K562 (cell line): ENCODE measurements around the gene CHAT. TPM values are rescaled to one million over a fixed set of nuclear protein-coding genes. Genes with fewer than 3 reads are reported as not detected.

Source experiments
- ATAC-seq: fragments of 200-7000 bp; cut with Tn5 transposase; 3 replicates; pipeline ENCODE4 v1.9.1; 2020; ENCODE audit warnings: moderate library complexity
- BruUV-seq: library from RNA; stranded (reverse); fragments of 400-500 nt; replicated peaks from 2 replicates; lab custom pipeline; 2021; lab: Mats Ljungman, UMichigan
- CTCF ChIA-PET: fragments of 300-600 bp; formaldehyde crosslinking; extraction: SDS; loops from one replicate; lab custom pipeline; 2021; ENCODE audit warnings: low intra/inter-chr PET ratio; lab: Yijun Ruan, JAX
- POLR2A ChIA-PET: fragments of 300-600, 350-650 bp; sonication (Branson Sonifier 250); formaldehyde crosslinking; extraction: SDS; loops from one replicate; lab custom pipeline; 2021; ENCODE audit warnings: antibody characterized with exemption, inconsistent platforms; lab: Yijun Ruan, JAX
- DNase-seq, 4 experiments: peaks; one replicate each; pipeline versions ENCODE4 v3.0.0 to v3.0.0-alpha.2; 2011 to 2018; ENCODE audit warnings: low spot score in 3 of 4, mixed read lengths in 3 of 4; ENCODE audit errors: extremely low read depth in 1 of 4
- FAIRE-seq: peaks from 2 replicates; lab custom pipeline; 2011; peaks lifted over from hg19 to GRCh38; lab: Jason Lieb, UNC
- H2AFZ ChIP-seq: 2 replicates; pipeline ENCODE4 v1.6.0; 2011; ENCODE audit warnings: low read depth, low read length, control low read depth, inconsistent platforms
- H3K27ac ChIP-seq: fragments of 200-600 bp; 3 replicates; pipeline ENCODE4 v1.8.0; 2011; ENCODE audit warnings: low read depth, mild to moderate bottlenecking, control low read depth, inconsistent platforms, low read length, moderate library complexity, mixed read lengths; ENCODE audit errors: extremely low read depth
- H3K27me3 ChIP-seq, 2 experiments: fragments of 300-600 bp in 1 of 2; 2 replicates in 1 of 2; 3 replicates in 1 of 2; pipeline versions ENCODE4 v1.6.0 to v1.8.0; 2011; ENCODE audit warnings: inconsistent platforms in 2 of 2, low read length in 2 of 2, mild to moderate bottlenecking in 1 of 2, mixed read lengths in 1 of 2, moderate library complexity in 1 of 2; ENCODE audit not compliant: control insufficient read depth in 2 of 2, insufficient read depth in 2 of 2
- H3K36me3 ChIP-seq: fragments of 300-600 bp; 3 replicates; pipeline ENCODE4 v1.8.0; 2011; ENCODE audit warnings: mild to moderate bottlenecking, low read length, inconsistent platforms; ENCODE audit not compliant: control insufficient read depth, insufficient read depth
- H3K4me1 ChIP-seq, 2 experiments: fragments of 200-600 bp in 1 of 2; replicated peaks in 1 of 2; 2 replicates in 1 of 2; 3 replicates in 1 of 2; pipeline versions ENCODE4 v1.5.1 to v1.8.0; 2011; ENCODE audit warnings: inconsistent platforms in 2 of 2, low read length in 2 of 2, mild to moderate bottlenecking in 1 of 2, mixed read lengths in 1 of 2, moderate library complexity in 1 of 2; ENCODE audit not compliant: control insufficient read depth in 2 of 2, insufficient read depth in 2 of 2
- H3K4me2 ChIP-seq: 2 replicates; pipeline ENCODE4 v1.6.1; 2011; ENCODE audit warnings: low read length, control low read depth, inconsistent platforms, mixed read lengths; ENCODE audit not compliant: insufficient read depth
- H3K4me3 ChIP-seq: fragments of 200-600 bp; sonication (generic), shearing (Covaris generic); 2 replicates; pipeline ENCODE4 v1.5.1; 2016; ENCODE audit warnings: control low read depth, inconsistent platforms
- H3K79me2 ChIP-seq: fragments of 200-600 bp; 3 replicates; pipeline ENCODE4 v1.8.0; 2011; ENCODE audit warnings: low read length, inconsistent platforms; ENCODE audit not compliant: control insufficient read depth, insufficient read depth
- H3K9ac ChIP-seq, 2 experiments: 2 replicates each; pipeline versions ENCODE4 v1.6.0 to v1.6.1; 2011; ENCODE audit warnings: low read depth in 2 of 2, low read length in 2 of 2, control low read depth in 1 of 2, inconsistent platforms in 1 of 2, mild to moderate bottlenecking in 1 of 2, mixed read lengths in 1 of 2; ENCODE audit not compliant: insufficient read depth in 1 of 2
- H3K9me1 ChIP-seq: one replicate; pipeline ENCODE4 v1.6.0; 2011; ENCODE audit warnings: inconsistent platforms, mild to moderate bottlenecking, low read length, moderate library complexity; ENCODE audit not compliant: control insufficient read depth, insufficient read depth
- H3K9me3 ChIP-seq: replicated peaks from 2 replicates; pipeline ENCODE4 v1.5.1; 2011; ENCODE audit warnings: low read depth, low read length, inconsistent platforms; ENCODE audit not compliant: control insufficient read depth, insufficient read depth
- H4K20me1 ChIP-seq: replicated peaks from 2 replicates; pipeline ENCODE4 v1.6.1; 2011; ENCODE audit warnings: low read length, inconsistent platforms, mixed read lengths; ENCODE audit not compliant: control insufficient read depth, insufficient read depth
- NBN ChIP-seq: fragments of 450-650 bp; IDR thresholded peaks from 2 replicates; pipeline ENCODE4 v1.6.1; 2016; ENCODE audit warnings: low read depth, mild to moderate bottlenecking
- NR1H2 ChIP-seq: sonication (generic); formaldehyde crosslinking; IDR thresholded peaks from 2 replicates; pipeline ENCODE4 v1.4.0; 2020; ENCODE audit warnings: mild to moderate bottlenecking, missing genetic modification reagents
- SRSF1 ChIP-seq: fragments of 200-400 bp; formaldehyde crosslinking; IDR thresholded peaks from 2 replicates; pipeline ENCODE4 v1.6.1; 2017; ENCODE audit warnings: mild to moderate bottlenecking, low read depth, low read length, moderate library complexity
- XRCC3 ChIP-seq: fragments of 450-650 bp; IDR thresholded peaks from 2 replicates; pipeline ENCODE4 v1.6.1; 2017; ENCODE audit warnings: mild to moderate bottlenecking, moderate library complexity
- ZFP30 ChIP-seq: fragments of 250-450 bp; sonication (Bioruptor Pico); IDR thresholded peaks from 2 replicates; pipeline ENCODE4 v1.8.0; 2022; ENCODE audit warnings: moderate library complexity, mild to moderate bottlenecking, inconsistent platforms, borderline replicate concordance
- WGBS: fragments of 100-300 bp; shearing (Covaris generic); methylation state at CpG from one replicate; pipeline ENCODE4 v1.1.6; 2016; ENCODE audit warnings: low coverage, mixed read lengths; ENCODE audit not compliant: insufficient coverage; ENCODE audit errors: missing lambda C conversion rate; 5-methylcytosine and 5-hydroxymethylcytosine counted together
- in situ Hi-C: fragments of 300-500 bp; cut with MboI; formaldehyde crosslinking; loops from 4 replicates; pipeline ENCODE4 v1.15.0; 2018; ENCODE audit warnings: inconsistent platforms, mixed read lengths
- intact Hi-C: fragments of 100-400 bp; cut with micrococcal nuclease; formaldehyde crosslinking; loops from 2 replicates; pipeline ENCODE4 v1.14.2; 2022
- polyA plus RNA-seq, 8 experiments: library from polyadenylated mRNA; depleted of rRNA in 4 of 8; stranded (reverse) in 5 of 8; unstranded in 3 of 8; fragments of >200 nt; fragmentation: Nextera tagmentation in 2 of 8; fragmentation: Illumina TruSeq in 1 of 8; extraction: Ambion mirVana in 2 of 8; extraction: Trizol in 1 of 8; gene quantifications; 2 replicates each; pipeline versions ENCODE4 v1.2.1 to v1.2.3, GENCODE V29; 2011 to 2014; ENCODE audit warnings: inconsistent platforms in 1 of 8, missing spikeins in 1 of 8
- total RNA-seq, 7 experiments: library from RNA; depleted of rRNA in 6 of 7; stranded (reverse); fragments of >200 nt in 6 of 7; fragmentation: Illumina TruSeq in 2 of 7; extraction: Trizol in 2 of 7; gene quantifications; 2 replicates each; pipeline versions ENCODE4 v1.2.1 to v1.2.3, GENCODE V29; 2011 to 2021; ENCODE audit warnings: low replicate concordance in 1 of 7
- TF ChIP-seq, protein P1 (sequence below): fragments of 250-450 bp; sonication (Bioruptor Pico); IDR thresholded peaks from 2 replicates; pipeline ENCODE4 v1.9.0; 2021; ENCODE audit warnings: mild to moderate bottlenecking
- TF ChIP-seq, protein P2 (sequence below), 2 experiments: fragments of 450-650 bp; formaldehyde crosslinking in 1 of 2; IDR thresholded peaks; 2 replicates each; pipeline versions ENCODE4 v1.4.0 to v1.6.1; 2014 to 2020; ENCODE audit warnings: mild to moderate bottlenecking in 2 of 2, borderline replicate concordance in 1 of 2, low read depth in 1 of 2
- TF ChIP-seq, protein P3 (sequence below): fragments of 450-650 bp; IDR thresholded peaks from 2 replicates; pipeline ENCODE4 v1.6.1; 2016; ENCODE audit warnings: mild to moderate bottlenecking
- TF ChIP-seq, protein P4 (sequence below): sonication (generic); formaldehyde crosslinking; IDR thresholded peaks from 2 replicates; pipeline ENCODE4 v1.5.0; 2020; ENCODE audit warnings: missing genetic modification reagents

Gene CHAT
- total and polyA plus RNA-seq, 9 of the 15 experiments (the other 6 are each of a cell fraction or from before 2014, with no cell fraction given), result not detected

DNA sequence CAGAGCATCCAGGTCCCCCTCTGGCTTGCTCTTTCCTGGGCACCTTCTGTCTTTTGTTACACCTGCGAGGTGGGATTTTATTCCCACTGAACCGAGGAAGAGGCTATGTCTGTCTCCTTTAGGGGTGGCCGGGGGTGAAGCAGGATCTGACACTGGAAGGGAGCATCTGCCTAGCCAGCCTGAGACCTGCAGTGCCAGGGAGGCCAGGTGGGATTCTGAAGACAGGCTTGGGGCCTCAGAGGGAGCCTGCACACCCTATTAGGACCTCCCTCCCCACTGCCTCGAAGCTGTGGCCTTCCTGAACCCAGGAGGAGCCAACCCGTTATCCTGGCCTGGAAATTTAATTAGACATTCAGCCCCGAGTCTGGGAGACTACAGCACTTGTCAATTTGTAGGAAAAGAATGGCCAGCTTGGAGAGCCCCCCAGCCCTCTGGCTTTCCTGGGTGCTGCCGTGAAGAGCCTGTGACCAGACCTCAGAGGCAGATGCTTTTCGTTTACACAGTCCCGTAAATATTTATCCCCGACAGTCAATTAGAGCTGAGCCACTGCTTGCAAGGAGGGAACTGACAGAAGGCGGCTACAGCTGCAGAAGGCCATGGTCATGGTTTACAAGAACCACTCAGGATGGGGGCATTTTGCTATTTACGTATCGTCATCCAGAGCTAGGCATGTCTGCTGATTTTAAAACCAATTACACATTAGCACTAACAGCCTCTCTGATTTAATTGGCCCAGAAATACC, 19.7 kb downstream of the CHAT start:
- H4K20me1 ChIP-seq, result no peaks in the 10 kb centered on the region
- in situ Hi-C loops (no loop called here), intact Hi-C loops (no loop called here)
- no peak overlapping the region for H2AFZ ChIP-seq
- no peaks in the 10 kb centered on the region for H3K36me3 ChIP-seq
- H3K27ac ChIP-seq, result no peak overlapping the region
- H3K9me3 ChIP-seq, result no peaks in the 10 kb centered on the region
- BruUV-seq, result no TSS peak
- no peak overlapping the region for H3K9ac ChIP-seq
- FAIRE-seq (no peak), ATAC-seq (no peak; the same call in 2 of the 3 replicates), DNase-seq (no peak)
- no peaks in the 10 kb centered on the region for H3K9me1 ChIP-seq
- H3K4me1 ChIP-seq, result 0 out of 5 replicates have a peak, but pooled peaks cover 0 to 3% of the 10 kb centered on the region in 2 experiments
- CTCF ChIA-PET, result no interaction called here
- POLR2A ChIA-PET, result interaction anchor here (1.6 kb wide), 1 partner anchor 58 kb away, joined by 4 read pairs; no protein-coding TSS in a partner anchor
- H3K79me2 ChIP-seq, result no peaks in the 10 kb centered on the region
- peaks cover 9 to 44% of the 10 kb centered on the region in 2 experiments; a peak in 3 of 5 replicates for H3K27me3 ChIP-seq
- H3K4me2 ChIP-seq, result no peak overlapping the region
- H3K4me3 ChIP-seq, result no peak overlapping the region
- WGBS, result 0% methylated on average over 13 of the region's 13 CpGs
- TF ChIP-seq, protein P1, sequence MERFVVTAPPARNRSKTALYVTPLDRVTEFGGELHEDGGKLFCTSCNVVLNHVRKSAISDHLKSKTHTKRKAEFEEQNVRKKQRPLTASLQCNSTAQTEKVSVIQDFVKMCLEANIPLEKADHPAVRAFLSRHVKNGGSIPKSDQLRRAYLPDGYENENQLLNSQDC, result no peak
- TF ChIP-seq, protein P2, sequence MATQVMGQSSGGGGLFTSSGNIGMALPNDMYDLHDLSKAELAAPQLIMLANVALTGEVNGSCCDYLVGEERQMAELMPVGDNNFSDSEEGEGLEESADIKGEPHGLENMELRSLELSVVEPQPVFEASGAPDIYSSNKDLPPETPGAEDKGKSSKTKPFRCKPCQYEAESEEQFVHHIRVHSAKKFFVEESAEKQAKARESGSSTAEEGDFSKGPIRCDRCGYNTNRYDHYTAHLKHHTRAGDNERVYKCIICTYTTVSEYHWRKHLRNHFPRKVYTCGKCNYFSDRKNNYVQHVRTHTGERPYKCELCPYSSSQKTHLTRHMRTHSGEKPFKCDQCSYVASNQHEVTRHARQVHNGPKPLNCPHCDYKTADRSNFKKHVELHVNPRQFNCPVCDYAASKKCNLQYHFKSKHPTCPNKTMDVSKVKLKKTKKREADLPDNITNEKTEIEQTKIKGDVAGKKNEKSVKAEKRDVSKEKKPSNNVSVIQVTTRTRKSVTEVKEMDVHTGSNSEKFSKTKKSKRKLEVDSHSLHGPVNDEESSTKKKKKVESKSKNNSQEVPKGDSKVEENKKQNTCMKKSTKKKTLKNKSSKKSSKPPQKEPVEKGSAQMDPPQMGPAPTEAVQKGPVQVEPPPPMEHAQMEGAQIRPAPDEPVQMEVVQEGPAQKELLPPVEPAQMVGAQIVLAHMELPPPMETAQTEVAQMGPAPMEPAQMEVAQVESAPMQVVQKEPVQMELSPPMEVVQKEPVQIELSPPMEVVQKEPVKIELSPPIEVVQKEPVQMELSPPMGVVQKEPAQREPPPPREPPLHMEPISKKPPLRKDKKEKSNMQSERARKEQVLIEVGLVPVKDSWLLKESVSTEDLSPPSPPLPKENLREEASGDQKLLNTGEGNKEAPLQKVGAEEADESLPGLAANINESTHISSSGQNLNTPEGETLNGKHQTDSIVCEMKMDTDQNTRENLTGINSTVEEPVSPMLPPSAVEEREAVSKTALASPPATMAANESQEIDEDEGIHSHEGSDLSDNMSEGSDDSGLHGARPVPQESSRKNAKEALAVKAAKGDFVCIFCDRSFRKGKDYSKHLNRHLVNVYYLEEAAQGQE (IDR thresholded peaks at IDR 0.05; ENCODE audit: borderline replicate concordance), result no peak
- TF ChIP-seq, protein P2 (CRISPR knock-in tag; IDR thresholded peaks at IDR 0.05; ENCODE audit: low read depth), result no peak
- no peak for TF ChIP-seq NBN
- TF ChIP-seq, protein P3, sequence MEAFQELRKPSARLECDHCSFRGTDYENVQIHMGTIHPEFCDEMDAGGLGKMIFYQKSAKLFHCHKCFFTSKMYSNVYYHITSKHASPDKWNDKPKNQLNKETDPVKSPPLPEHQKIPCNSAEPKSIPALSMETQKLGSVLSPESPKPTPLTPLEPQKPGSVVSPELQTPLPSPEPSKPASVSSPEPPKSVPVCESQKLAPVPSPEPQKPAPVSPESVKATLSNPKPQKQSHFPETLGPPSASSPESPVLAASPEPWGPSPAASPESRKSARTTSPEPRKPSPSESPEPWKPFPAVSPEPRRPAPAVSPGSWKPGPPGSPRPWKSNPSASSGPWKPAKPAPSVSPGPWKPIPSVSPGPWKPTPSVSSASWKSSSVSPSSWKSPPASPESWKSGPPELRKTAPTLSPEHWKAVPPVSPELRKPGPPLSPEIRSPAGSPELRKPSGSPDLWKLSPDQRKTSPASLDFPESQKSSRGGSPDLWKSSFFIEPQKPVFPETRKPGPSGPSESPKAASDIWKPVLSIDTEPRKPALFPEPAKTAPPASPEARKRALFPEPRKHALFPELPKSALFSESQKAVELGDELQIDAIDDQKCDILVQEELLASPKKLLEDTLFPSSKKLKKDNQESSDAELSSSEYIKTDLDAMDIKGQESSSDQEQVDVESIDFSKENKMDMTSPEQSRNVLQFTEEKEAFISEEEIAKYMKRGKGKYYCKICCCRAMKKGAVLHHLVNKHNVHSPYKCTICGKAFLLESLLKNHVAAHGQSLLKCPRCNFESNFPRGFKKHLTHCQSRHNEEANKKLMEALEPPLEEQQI, result no peak
- no peak for TF ChIP-seq NR1H2 (CRISPR knock-in tag)
- TF ChIP-seq XRCC3, result no peak
- no peak for TF ChIP-seq SRSF1
- TF ChIP-seq, protein P4, sequence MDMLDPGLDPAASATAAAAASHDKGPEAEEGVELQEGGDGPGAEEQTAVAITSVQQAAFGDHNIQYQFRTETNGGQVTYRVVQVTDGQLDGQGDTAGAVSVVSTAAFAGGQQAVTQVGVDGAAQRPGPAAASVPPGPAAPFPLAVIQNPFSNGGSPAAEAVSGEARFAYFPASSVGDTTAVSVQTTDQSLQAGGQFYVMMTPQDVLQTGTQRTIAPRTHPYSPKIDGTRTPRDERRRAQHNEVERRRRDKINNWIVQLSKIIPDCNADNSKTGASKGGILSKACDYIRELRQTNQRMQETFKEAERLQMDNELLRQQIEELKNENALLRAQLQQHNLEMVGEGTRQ, result no peak
- no peak for TF ChIP-seq ZFP30 (CRISPR knock-in tag)
